Measurements from ENCODE around the gene STK24. TPM values are rescaled to one million over a fixed set of nuclear protein-coding genes. Genes with fewer than 3 reads are reported as not detected.

Gene STK24
- total and polyA plus RNA-seq, 2 of the 8 experiments (the other 6 are each of a cell fraction or from before 2014, with no cell fraction given): 62.8 to 143 TPM

GRCh38 chr13:98435376-98435775 is 141.5 kb downstream of the STK24 start:
- Histone ChIP-seq H3K4me1 (replicated peaks in 1 of 4; ENCODE audit: control insufficient read depth in 3 of 4, insufficient read depth in 4 of 4, low read length in 3 of 4) (0 out of 7 replicates have a peak, but pooled peaks cover 0 to 2% (median 0%) of the 10 kb centered on the region in 4 experiments), H3K9me3 (ENCODE audit: insufficient read depth in 2 of 2, low read depth in 1 of 2, low read length in 1 of 2) (no peaks in the 10 kb centered on the region), H4K91ac (replicated peaks; ENCODE audit: insufficient read length, low read length) (no peak overlapping the region), H3K4ac (replicated peaks; ENCODE audit: insufficient read length, low read depth, low read length) (no peak overlapping the region), H3K27ac (ENCODE audit: low read depth, low read length) (no peak overlapping the region), H2BK12ac (ENCODE audit: low read depth, low read length) (no peak overlapping the region), H2AFZ (ENCODE audit: low read length) (no peak overlapping the region), H3K79me2 (ENCODE audit: control insufficient read depth in 1 of 2, insufficient read depth in 2 of 2, low read length in 2 of 2) (no peaks in the 10 kb centered on the region), H4K20me1 (replicated peaks in 1 of 2; ENCODE audit: control insufficient read depth in 1 of 2, insufficient read depth in 2 of 2, low read length in 2 of 2) (peaks cover 0 to 1% of the 10 kb centered on the region in 2 experiments), H2AK5ac (ENCODE audit: low read depth, low read length) (no peak overlapping the region), H3K18ac (ENCODE audit: extremely low read depth, low read length) (no peak overlapping the region), H2BK20ac (ENCODE audit: low read length) (no peak overlapping the region), H3K79me1 (ENCODE audit: low read depth, low read length) (no peaks in the 10 kb centered on the region), H3K14ac (ENCODE audit: insufficient read length) (no peak overlapping the region), H3K23ac (ENCODE audit: insufficient read length) (no peak overlapping the region), H3K23me2 (ENCODE audit: low read depth, low read length) (no peaks in the 10 kb centered on the region), H4K8ac (ENCODE audit: extremely low read depth, insufficient read depth, low read length) (no peak overlapping the region; the same call in 1 of the 2 replicates), H3K4me2 (ENCODE audit: insufficient read depth in 1 of 2, low read depth in 2 of 2, low read length in 2 of 2) (no peak overlapping the region), H3K4me3 (ENCODE audit: extremely low read depth in 1 of 4, insufficient read depth in 2 of 4, low read depth in 3 of 4, low read length in 4 of 4) (no peak overlapping the region), H3K9ac (replicated peaks in 1 of 4; ENCODE audit: extremely low read depth in 1 of 4, low read depth in 3 of 4, low read length in 3 of 4) (no peak overlapping the region), H3K27me3 (replicated peaks in 1 of 4; ENCODE audit: control insufficient read depth in 3 of 4, extremely low read depth in 1 of 4, insufficient read depth in 3 of 4, low read length in 3 of 4) (no peaks in the 10 kb centered on the region), H3K56ac (replicated peaks; ENCODE audit: insufficient read length, low read depth, low read length) (no peak overlapping the region), H2BK15ac (ENCODE audit: low read length) (no peak overlapping the region), H2BK120ac (replicated peaks; ENCODE audit: low read depth, low read length) (no peak overlapping the region), H2BK5ac (ENCODE audit: low read depth, low read length) (no peak overlapping the region), H4K5ac (ENCODE audit: insufficient read length, low read depth, low read length) (no peak overlapping the region), H3K36me3 (ENCODE audit: control insufficient read depth in 2 of 4, insufficient read depth in 4 of 4, low read length in 3 of 4) (peaks cover 0 to 6% (median 2%) of the 10 kb centered on the region in 4 experiments; a peak in 4 of 8 replicates)
- CTCF ChIA-PET (ENCODE audit: partially characterized antibody): interaction anchor here (0.8 to 6.4 kb wide), 6 partner anchors 11 to 521 kb away, joined by 3 to 53 read pairs (median 5); no protein-coding TSS in a partner anchor
- no peak for FAIRE-seq
- POLR2A ChIA-PET (ENCODE audit: partially characterized antibody): interaction anchor here (0.9 kb wide), 1 partner anchor 410 kb away, joined by 3 read pairs; no protein-coding TSS in a partner anchor
- DNase-seq (ENCODE audit: low read depth in 1 of 2, low spot score in 2 of 2): no peak
- TF ChIP-seq GABPA (IDR thresholded peaks at IDR 0.05; ENCODE audit: borderline replicate concordance, insufficient read depth, low read length): no peak
- no peak for TF ChIP-seq RAD21 (IDR thresholded peaks at IDR 0.05 in 1 of 2, conservative IDR thresholded peaks at IDR 0.05 in 1 of 2; ENCODE audit: low read depth in 2 of 2, low read length in 2 of 2)
- whole genome bisulfite sequencing, 2 experiments (ENCODE audit: extremely low coverage in 1 of 2, insufficient coverage in 1 of 2, insufficient read length in 1 of 2, insufficient replicate concordance in 2 of 2, low coverage in 1 of 2, low lambda C conversion rate in 2 of 2, missing lambda C conversion rate in 1 of 2): 92% methylated on average over 11 of the region's 11 CpGs; no CpG with 5 or more reads in 1 of the 2 experiments
